ENCODE data around the gene BLTP1.

Gene BLTP1

DNA sequence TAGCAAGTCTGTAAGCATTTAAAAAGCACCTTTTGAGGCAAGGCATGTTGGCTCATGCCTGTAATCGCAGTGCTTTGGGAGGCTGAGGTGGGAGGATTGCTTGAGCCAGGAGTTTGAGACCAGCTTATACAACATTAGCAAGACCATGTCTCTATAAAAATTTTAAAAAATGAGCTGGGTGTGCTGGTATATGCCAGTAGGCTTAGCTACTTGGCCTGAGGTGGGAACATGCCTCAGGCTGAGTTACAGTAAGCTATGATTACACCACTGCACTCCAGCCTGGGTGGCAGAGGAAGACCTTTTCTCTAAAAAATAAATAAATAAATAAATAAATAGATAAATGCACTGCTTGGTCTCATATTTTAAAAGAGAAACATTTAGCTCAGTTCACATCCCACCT lies 26.8 kb downstream of the BLTP1 start:
- no peak for DNase-seq

- DNase-seq: no peak
Observed at GRCh38 chr4:122195718-122196117, 43.6 kb downstream of the BLTP1 start.
